AG09309 (cell line): ENCODE data around the gene OR2T10.
"Not testable (repeated sequence)": the region's sequence is repeated elsewhere in the genome, so short reads cannot be mapped to it uniquely, and the experiment has no call there.

Source experiments
- DNase-seq: peaks from one replicate; pipeline ENCODE4 v3.0.0-alpha.2; 2010; ENCODE audit warnings: low read depth
- H3K4me3 ChIP-seq: 2 replicates; pipeline ENCODE4 v1.5.1; 2011; ENCODE audit warnings: mild to moderate bottlenecking, low read depth, low read length, moderate library complexity; ENCODE audit not compliant: control insufficient read depth
- TF ChIP-seq, protein P1 (sequence below): IDR thresholded peaks from 2 replicates; pipeline ENCODE4 v1.5.1; 2011; ENCODE audit warnings: mild to moderate bottlenecking, low read depth, low read length, inconsistent platforms; ENCODE audit not compliant: insufficient read depth, control insufficient read depth; ENCODE audit errors: missing control alignments

OR2T10 gene

GRCh38 chr1:248592655-248593054, 4.8 kb downstream of the OR2T10 start:
- no peak overlapping the region for H3K4me3 ChIP-seq
- TF ChIP-seq, protein P1, sequence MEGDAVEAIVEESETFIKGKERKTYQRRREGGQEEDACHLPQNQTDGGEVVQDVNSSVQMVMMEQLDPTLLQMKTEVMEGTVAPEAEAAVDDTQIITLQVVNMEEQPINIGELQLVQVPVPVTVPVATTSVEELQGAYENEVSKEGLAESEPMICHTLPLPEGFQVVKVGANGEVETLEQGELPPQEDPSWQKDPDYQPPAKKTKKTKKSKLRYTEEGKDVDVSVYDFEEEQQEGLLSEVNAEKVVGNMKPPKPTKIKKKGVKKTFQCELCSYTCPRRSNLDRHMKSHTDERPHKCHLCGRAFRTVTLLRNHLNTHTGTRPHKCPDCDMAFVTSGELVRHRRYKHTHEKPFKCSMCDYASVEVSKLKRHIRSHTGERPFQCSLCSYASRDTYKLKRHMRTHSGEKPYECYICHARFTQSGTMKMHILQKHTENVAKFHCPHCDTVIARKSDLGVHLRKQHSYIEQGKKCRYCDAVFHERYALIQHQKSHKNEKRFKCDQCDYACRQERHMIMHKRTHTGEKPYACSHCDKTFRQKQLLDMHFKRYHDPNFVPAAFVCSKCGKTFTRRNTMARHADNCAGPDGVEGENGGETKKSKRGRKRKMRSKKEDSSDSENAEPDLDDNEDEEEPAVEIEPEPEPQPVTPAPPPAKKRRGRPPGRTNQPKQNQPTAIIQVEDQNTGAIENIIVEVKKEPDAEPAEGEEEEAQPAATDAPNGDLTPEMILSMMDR = no peak
- DNase-seq = no peak

DNA sequence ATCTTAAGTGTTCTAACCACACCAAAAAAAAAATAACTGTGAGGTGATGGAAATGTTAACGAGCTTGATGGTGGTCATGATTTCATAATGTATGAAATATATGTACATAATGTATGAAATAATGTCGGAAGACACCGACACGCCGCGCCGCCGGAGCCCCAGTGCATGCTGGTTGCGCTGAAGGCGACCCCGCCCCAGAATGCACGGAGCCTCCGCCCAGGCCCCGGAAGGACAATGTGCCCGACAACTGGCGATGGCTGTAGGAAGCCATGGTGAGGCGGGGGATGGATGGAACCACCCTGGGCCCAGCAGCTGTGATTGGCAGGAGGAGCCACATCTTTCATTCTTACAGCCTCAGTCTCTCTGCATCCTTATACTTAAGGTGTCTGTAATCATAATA, 7.4 kb downstream of the OR2T10 start:
- no peak overlapping the region for H3K4me3 ChIP-seq
- DNase-seq = no peak
- TF ChIP-seq, protein P1 = no peak

GRCh38 chr1:248589334-248589733, 8.2 kb downstream of the OR2T10 start:
- TF ChIP-seq, protein P1 = no peak
- no peak overlapping the region for H3K4me3 ChIP-seq
- DNase-seq = no peak

DNA sequence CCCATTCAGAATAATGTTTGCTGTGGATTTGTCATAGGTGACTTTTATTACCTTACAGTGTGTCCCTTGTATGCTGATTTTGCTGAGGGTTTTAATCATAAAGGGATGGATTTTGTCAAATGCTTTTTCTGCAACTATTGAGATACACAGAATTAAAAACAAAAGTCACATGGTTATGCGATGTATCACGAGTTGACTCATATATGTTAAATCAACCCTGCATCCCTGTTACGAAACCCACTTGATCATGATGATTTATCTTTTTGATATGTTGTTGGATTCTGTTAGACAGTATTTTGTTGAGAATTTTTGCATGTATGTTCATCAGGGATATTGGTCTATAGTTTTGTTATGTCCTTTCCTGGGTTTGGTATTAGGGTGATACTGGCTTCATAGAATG, 12.2 kb downstream of the OR2T10 start:
- DNase-seq = no peak
- H3K4me3 ChIP-seq = no peak overlapping the region
- TF ChIP-seq, protein P1 = no peak

- DNase-seq = no peak
- TF ChIP-seq, protein P1 = no peak
Measured at GRCh38 chr1:248576260-248576980, 21.1 kb downstream of the OR2T10 start.

GRCh38 chr1:248574657-248575056, 22.8 kb downstream of the OR2T10 start, which contains the start of gene OR2T34:
Gene OR2T34, minus strand, starts transcription at chr1:248574757. Its CDS starts 0 bp downstream, at chr1:248574757.
- H3K4me3 ChIP-seq, DNase-seq: not testable (repeated sequence)

More at GRCh38 chr1:248576260-248576980, 21.1 kb downstream of the OR2T10 start:
- no peak overlapping the region for H3K4me3 ChIP-seq

DNA sequence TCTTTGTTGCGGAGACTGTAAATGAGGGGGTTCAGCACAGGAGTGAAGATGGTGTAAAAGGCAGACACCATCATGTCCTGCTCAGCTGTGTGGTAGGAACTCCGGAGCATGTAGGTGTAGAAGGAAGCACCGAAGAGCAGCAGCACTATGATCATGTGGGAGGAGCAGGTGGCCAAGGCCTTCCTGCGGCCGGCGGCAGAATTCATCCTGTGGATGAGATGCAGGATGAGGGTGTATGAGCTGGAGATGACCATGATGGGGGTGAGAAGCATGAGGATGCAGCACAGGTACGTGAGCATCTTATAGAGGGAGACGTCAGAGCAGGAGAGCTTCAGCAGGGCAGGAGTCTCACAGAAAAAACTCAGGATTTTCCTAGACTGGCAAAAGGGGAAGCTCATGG, 23.6 kb downstream of the OR2T10 start:
- DNase-seq, H3K4me3 ChIP-seq: not testable (repeated sequence)

DNA sequence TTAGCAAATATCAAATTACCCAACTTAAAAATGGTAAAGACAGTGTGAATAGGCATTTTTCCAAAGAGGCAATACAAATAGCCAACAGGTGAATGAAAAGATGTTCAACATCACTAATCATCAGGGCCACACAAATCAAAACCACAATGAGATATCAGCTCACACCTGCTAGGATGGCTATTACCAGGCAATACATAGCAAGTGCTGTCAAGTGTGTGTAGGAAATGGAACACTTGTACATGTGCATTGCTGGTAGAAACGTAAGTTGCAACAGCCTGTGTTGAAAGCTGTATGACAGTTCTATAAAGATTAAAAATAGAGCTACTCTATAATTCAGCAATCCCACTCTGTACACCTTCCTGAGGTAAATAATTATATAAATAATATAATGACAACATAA, 25.5 kb downstream of the OR2T10 start:
- DNase-seq, H3K4me3 ChIP-seq: not testable (repeated sequence)

- not testable (repeated sequence) for H3K4me3 ChIP-seq, DNase-seq
Measured at GRCh38 chr1:248570811-248571210, 26.7 kb downstream of the OR2T10 start.

- not testable (repeated sequence) for DNase-seq, H3K4me3 ChIP-seq
Measured at GRCh38 chr1:248569049-248569448, 28.5 kb downstream of the OR2T10 start.

DNA sequence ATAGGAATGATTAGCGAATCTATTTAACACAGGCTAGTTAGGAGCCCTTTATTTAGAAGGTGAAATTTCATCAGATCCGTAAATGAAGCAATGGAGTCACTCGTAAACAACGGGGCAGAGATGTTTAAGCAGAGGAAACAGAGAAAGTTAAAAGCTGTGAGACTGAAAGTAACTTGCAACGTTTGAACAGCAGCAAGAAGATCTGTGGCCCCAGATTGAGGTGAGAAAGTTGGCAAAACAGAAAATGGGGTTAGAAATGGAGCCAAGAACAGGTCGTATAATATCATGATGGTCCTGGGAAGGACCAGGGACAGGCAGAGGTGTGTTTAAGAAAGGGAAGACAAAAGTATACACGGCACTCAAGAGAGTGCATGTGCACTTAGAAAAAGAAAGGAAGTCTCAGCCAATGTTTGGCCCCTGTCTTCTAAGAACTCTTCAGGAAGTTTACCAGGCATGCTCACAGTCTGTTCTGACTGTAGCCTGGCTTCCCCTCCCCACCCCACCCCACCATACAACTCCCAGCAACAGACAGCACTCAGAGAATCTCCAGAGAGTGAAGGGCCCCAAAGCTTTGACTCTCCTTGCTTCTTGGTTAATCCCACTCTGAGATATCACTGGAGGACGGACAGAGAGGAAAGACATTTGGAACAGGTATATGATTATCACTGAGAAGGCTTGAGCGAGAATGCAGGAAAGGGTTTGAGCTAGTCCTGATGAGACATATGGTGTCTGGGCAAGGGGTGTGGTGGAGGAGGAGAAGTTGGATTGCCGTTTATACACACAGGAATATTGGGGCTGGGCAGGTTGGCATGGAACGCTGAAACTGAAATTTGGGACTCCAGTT, 31.7 kb downstream of the OR2T10 start:
- not testable (repeated sequence) for H3K4me3 ChIP-seq, DNase-seq

- not testable (repeated sequence) for H3K4me3 ChIP-seq, DNase-seq
Measured at GRCh38 chr1:248562672-248563071, 34.8 kb downstream of the OR2T10 start, which contains the start of gene OR2T29. Gene OR2T29, minus strand, starts transcription at chr1:248562772. Its CDS starts 3,281 bp downstream, at chr1:248559491.
